AG09319 (cell line): ENCODE data around the gene TMEM229B.

Experiments
- DNase-seq: peaks from one replicate; pipeline ENCODE4 v3.0.0-alpha.2; 2010; ENCODE audit warnings: low read depth; ENCODE audit errors: extremely low read depth
- CTCF ChIP-seq: IDR thresholded peaks from 2 replicates; pipeline ENCODE4 v1.5.1; 2011; ENCODE audit warnings: low read depth, mild to moderate bottlenecking, inconsistent platforms, low read length, moderate library complexity

The TMEM229B gene

DNA sequence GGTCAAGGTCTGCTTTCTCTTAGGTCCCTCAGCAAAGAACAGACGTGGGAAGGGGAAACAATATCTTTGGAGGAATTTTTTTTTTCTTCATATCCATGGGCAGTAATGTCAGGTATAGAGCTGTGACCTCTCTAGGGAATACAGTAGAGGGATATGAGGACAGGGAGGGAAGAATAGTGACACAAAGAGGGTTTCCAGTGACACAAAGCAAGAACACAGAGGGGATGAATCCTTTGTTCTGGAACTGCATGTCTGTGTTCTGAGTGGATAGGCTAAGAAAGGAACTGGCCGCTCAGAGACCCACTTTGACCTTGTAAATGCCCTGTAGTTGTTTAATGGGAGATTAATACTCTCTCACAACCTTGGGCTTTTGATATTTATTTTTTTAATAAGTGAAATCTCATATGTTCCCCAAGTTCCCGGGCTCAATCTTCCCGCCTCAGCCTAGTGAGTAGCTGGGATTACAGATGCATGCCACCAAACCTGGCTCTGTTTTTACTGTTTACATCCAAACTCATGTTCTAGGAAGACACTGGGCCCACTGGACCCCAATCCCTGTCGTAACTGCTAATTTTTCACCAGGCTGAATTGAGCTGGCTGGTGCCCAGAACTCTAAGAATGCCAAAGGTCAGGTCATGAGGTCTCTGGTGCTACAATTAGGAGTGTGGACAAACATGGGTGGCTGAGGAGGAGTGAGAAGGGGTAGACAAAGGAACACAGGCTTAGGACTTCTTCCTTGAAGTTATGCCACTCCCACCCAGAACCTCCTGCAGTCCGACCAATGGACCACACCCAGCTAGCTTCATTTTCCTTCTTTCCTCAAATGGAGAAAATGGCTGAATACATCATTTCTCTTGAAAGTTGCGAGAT lies 35.5 kb upstream of the TMEM229B start:
- no peak for TF ChIP-seq CTCF
- DNase-seq, result no peak

- DNase-seq, result no peak
- no peak for TF ChIP-seq CTCF
Measured at GRCh38 chr14:67522270-67522669, 33.7 kb upstream of the TMEM229B start.

DNA sequence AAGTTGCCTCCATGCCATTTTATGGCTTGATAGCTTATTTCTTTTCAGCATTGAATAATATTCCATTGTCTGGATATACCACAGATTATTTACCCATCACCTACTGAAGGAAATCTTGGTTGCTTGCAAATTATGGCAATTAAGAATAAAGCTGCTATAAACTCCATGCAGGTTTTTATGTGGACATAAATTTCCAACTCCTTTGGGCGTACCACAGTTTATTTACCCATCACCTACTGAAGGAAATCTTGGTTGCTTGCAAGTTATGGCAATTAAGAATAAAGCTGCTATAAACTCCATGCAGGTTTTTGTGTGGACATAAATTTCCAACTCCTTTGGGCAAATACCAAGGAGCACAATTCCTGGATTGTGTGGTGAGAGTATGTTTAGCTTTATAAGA lies 32.0 kb upstream of the TMEM229B start:
- DNase-seq, result no peak
- no peak for TF ChIP-seq CTCF

GRCh38 chr14:67519406-67519805 lies 30.9 kb upstream of the TMEM229B start:
- DNase-seq, result no peak
- no peak for TF ChIP-seq CTCF

DNA sequence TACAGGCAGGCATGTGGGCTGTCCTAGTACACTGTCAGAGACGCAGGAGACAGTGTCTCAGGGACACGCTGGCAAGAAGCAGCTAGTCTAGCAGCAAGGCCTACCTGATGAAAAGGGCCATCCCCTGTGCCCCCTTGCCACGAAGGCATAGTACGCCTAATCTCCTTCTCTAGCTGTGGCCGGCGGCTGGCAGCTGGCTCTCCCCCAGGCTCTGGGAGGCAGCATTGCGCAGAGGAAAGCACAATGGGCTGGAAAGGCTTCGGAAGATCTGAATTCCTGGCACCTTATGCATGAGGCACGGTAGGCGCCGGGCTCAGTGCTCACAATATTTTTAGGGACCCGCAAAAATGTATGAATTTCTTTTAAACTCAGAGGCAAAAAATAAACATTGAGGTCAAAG lies 28.6 kb upstream of the TMEM229B start:
- TF ChIP-seq CTCF, result no peak; the same call in none of the 2 replicates
- DNase-seq, result no peak

GRCh38 chr14:67516676-67517075 lies 28.2 kb upstream of the TMEM229B start:
- no peak for DNase-seq
- TF ChIP-seq CTCF, result no peak

DNA sequence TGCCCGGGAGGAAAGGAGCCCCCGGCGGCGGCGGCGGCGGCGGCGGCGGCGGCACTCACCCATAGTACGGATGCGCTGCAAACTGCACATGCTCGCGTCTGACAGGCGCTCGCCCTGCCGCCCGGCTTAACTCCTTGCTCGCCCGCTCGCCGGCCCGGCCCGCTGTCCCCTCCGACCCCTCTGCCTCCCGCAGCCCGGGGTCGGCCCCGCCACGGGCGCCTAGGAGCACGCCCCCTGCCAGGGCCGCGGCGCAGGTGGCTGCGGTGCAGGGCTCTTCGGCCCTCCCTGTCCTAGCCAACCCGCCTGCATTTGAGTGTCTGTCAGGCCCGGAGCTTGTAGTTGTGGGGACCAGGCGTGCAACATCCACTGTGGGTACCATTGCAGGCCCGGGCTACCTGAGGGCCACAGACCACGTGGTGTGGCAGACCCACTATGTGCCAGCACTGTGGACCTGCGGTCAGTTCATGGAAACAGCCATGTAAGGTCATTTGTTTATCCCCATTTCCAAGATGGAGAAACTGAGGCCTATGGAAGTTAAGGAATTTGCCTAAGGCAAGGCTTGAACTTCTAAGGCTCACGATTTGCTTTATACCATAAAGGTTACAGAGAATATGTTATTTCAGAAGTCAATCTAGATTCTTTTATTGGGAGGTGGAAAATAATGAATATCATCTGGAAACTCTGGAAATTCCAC lies 27.0 kb upstream of the TMEM229B start:
- no peak for DNase-seq
- TF ChIP-seq CTCF, result no peak
